A549 (cell line): ENCODE data around the gene POLR3H. TPM values are rescaled to one million over a fixed set of nuclear protein-coding genes. Genes with fewer than 3 reads are reported as not detected.
"Not testable (repeated sequence)": the region's sequence is repeated elsewhere in the genome, so short reads cannot be mapped to it uniquely, and the experiment has no call there.

Source experiments
- ATAC-seq, 2 experiments: fragments of 200-7000 bp in 1 of 2; fragments of >200 bp in 1 of 2; cut with Nextera tagmentation in 1 of 2; cut with Tn5 transposase in 1 of 2; 3 replicates each; pipeline versions ENCODE4 v1.8.0 to v1.9.1; 2018 to 2020; ENCODE audit warnings: mild to moderate bottlenecking in 1 of 2, moderate library complexity in 1 of 2
- CTCF ChIA-PET: fragments of 300-600 bp; sonication (Branson Sonifier 250); formaldehyde crosslinking; extraction: SDS; loops from one replicate; lab custom pipeline; 2021; ENCODE audit warnings: antibody characterized with exemption, inconsistent platforms; lab: Yijun Ruan, JAX
- POLR2A ChIA-PET: fragments of 350-600 bp; formaldehyde crosslinking; extraction: SDS; loops from one replicate; lab custom pipeline; 2021; ENCODE audit warnings: antibody characterized with exemption, inconsistent platforms; lab: Yijun Ruan, JAX
- DNase-seq, 2 experiments: peaks; one replicate each; pipeline versions ENCODE4 v3.0.0 to v3.0.0-alpha.2; 2011 to 2016; ENCODE audit warnings: low read depth in 1 of 2, low spot score in 1 of 2
- FAIRE-seq: peaks from 2 replicates; lab custom pipeline; 2011; peaks lifted over from hg19 to GRCh38; lab: Jason Lieb, UNC
- H3K27ac ChIP-seq, 2 experiments: fragments of >200 bp; sonication (Bioruptor Twin); formaldehyde crosslinking; 3 replicates each; pipeline ENCODE4 v1.5.1; 2016 to 2017
- H3K4me1 ChIP-seq: fragments of >200 bp; sonication (Bioruptor Twin); formaldehyde crosslinking; 3 replicates; pipeline ENCODE4 v1.6.1; 2016
- H3K4me2 ChIP-seq: fragments of >200 bp; sonication (Bioruptor Twin); formaldehyde crosslinking; 3 replicates; pipeline ENCODE4 v1.6.1; 2016
- H3K4me3 ChIP-seq: fragments of >200 bp; sonication (Bioruptor Twin); formaldehyde crosslinking; 3 replicates; pipeline ENCODE4 v1.5.1; 2016
- H3K9me3 ChIP-seq: fragments of >200 bp; sonication (Bioruptor Twin); formaldehyde crosslinking; 3 replicates; pipeline ENCODE4 v1.6.1; 2016
- BHLHE40 ChIP-seq: IDR thresholded peaks from 2 replicates; pipeline ENCODE4 v1.6.1; 2012; ENCODE audit warnings: low read depth, low read length, inconsistent platforms
- CBX8 ChIP-seq: fragments of 200-600 bp; sonication (generic); IDR thresholded peaks from 2 replicates; pipeline ENCODE4 v1.6.1; 2016
- CHD2 ChIP-seq: fragments of 150-350 bp; IDR thresholded peaks from 2 replicates; pipeline ENCODE4 v1.6.1; 2014; ENCODE audit warnings: low read length; ENCODE audit not compliant: partially characterized antibody
- CHD4 ChIP-seq: fragments of 200-600 bp; sonication (generic); IDR thresholded peaks from 2 replicates; pipeline ENCODE4 v1.6.1; 2016; ENCODE audit warnings: antibody characterized with exemption, mild to moderate bottlenecking, borderline replicate concordance
- EHF ChIP-seq: fragments of 250-450 bp; sonication (Bioruptor Pico); IDR thresholded peaks from 2 replicates; pipeline ENCODE4 v1.5.0; 2020; ENCODE audit warnings: mild to moderate bottlenecking
- EP300 ChIP-seq, 2 experiments: fragments of >200 bp; sonication (Bioruptor Twin); formaldehyde crosslinking; IDR thresholded peaks; 2 replicates in 1 of 2; 3 replicates in 1 of 2; pipeline ENCODE4 v1.6.1; 2016 to 2017
- FOSB ChIP-seq: fragments of 250-450 bp; sonication (Bioruptor Pico); IDR thresholded peaks from 2 replicates; pipeline ENCODE4 v1.5.0; 2020; ENCODE audit warnings: mild to moderate bottlenecking, moderate library complexity
- FOSL2 ChIP-seq, 2 experiments: fragments of 450-650 bp in 1 of 2; fragments of >200 bp in 1 of 2; sonication (Bioruptor Twin) in 1 of 2; formaldehyde crosslinking; IDR thresholded peaks; 2 replicates each; pipeline versions ENCODE4 v1.5.0 to v1.6.1; 2016 to 2020; ENCODE audit warnings: mild to moderate bottlenecking in 1 of 2, moderate library complexity in 1 of 2
- GATA3 ChIP-seq: IDR thresholded peaks from 2 replicates; pipeline ENCODE4 v1.6.1; 2012; ENCODE audit warnings: borderline replicate concordance
- HDAC2 ChIP-seq: fragments of 200-600 bp; sonication (generic); IDR thresholded peaks from 2 replicates; pipeline ENCODE4 v1.6.1; 2016
- HEYL ChIP-seq: fragments of 250-450 bp; sonication (Bioruptor Pico); IDR thresholded peaks from 2 replicates; pipeline ENCODE4 v1.8.0; 2021; ENCODE audit warnings: mild to moderate bottlenecking, moderate library complexity
- HOXA7 ChIP-seq: fragments of 250-450 bp; sonication (Bioruptor Pico); IDR thresholded peaks from 2 replicates; pipeline ENCODE4 v1.5.0; 2020; ENCODE audit warnings: mild to moderate bottlenecking, moderate library complexity
- HOXB13 ChIP-seq: fragments of 250-450 bp; sonication (Bioruptor Pico); IDR thresholded peaks from 2 replicates; pipeline ENCODE4 v1.5.0; 2020; ENCODE audit warnings: low read depth, mild to moderate bottlenecking, moderate library complexity
- JUNB ChIP-seq: fragments of >200 bp; sonication (Bioruptor Twin); formaldehyde crosslinking; IDR thresholded peaks from 2 replicates; pipeline ENCODE4 v1.6.1; 2016
- MAFK ChIP-seq: fragments of 450-650 bp; IDR thresholded peaks from 2 replicates; pipeline ENCODE4 v1.6.1; 2014; ENCODE audit not compliant: partially characterized antibody
- MYC ChIP-seq: IDR thresholded peaks from 2 replicates; pipeline ENCODE4 v1.6.1; 2012; ENCODE audit warnings: mild to moderate bottlenecking, inconsistent platforms, low read length, improper control_type of control experiment, borderline replicate concordance
- NFE2L2 ChIP-seq: fragments of 150-350 bp; conservative IDR thresholded peaks from 2 replicates; pipeline ENCODE4 v1.6.1; 2014; ENCODE audit warnings: low read length
- NR3C1 ChIP-seq: fragments of >200 bp; sonication (Bioruptor Twin); formaldehyde crosslinking; IDR thresholded peaks from 3 replicates; pipeline ENCODE4 v1.6.1; 2017
- PHF8 ChIP-seq: fragments of 200-600 bp; sonication (generic); IDR thresholded peaks from 2 replicates; pipeline ENCODE4 v1.6.1; 2016; ENCODE audit warnings: low read depth, mild to moderate bottlenecking, antibody characterized with exemption, moderate library complexity, borderline replicate concordance
- POLR2A ChIP-seq: IDR thresholded peaks from 2 replicates; pipeline ENCODE4 v1.6.1; 2012; ENCODE audit warnings: mild to moderate bottlenecking, low read length
- RARB ChIP-seq: fragments of 250-450 bp; sonication (Bioruptor Pico); IDR thresholded peaks from 2 replicates; pipeline ENCODE4 v1.8.0; 2021; ENCODE audit warnings: mild to moderate bottlenecking, moderate library complexity
- RNF2 ChIP-seq: fragments of 200-600 bp; sonication (generic); IDR thresholded peaks from 2 replicates; pipeline ENCODE4 v1.6.1; 2016; ENCODE audit warnings: low read depth, mild to moderate bottlenecking, antibody characterized with exemption, moderate library complexity, borderline replicate concordance
- TFCP2L1 ChIP-seq: fragments of 250-450 bp; sonication (Bioruptor Pico); IDR thresholded peaks from 2 replicates; pipeline ENCODE4 v1.5.0; 2021; ENCODE audit warnings: mild to moderate bottlenecking
- TP53 ChIP-seq: fragments of 250-450 bp; sonication (Bioruptor Pico); IDR thresholded peaks from 2 replicates; pipeline ENCODE4 v1.5.0; 2021; ENCODE audit warnings: mild to moderate bottlenecking, moderate library complexity
- ZC3H11A ChIP-seq: fragments of 450-650 bp; IDR thresholded peaks from 2 replicates; pipeline ENCODE4 v1.6.1; 2014; ENCODE audit warnings: antibody characterized with exemption, mild to moderate bottlenecking
- ZSCAN20 ChIP-seq: fragments of 250-450 bp; sonication (Bioruptor Pico); IDR thresholded peaks from 2 replicates; pipeline ENCODE4 v1.8.0; 2022; ENCODE audit warnings: mild to moderate bottlenecking, moderate library complexity
- WGBS: methylation state at CpG from one replicate; pipeline ENCODE4 v1.1.6; 2017; ENCODE audit errors: missing lambda C conversion rate; 5-methylcytosine and 5-hydroxymethylcytosine counted together
- polyA plus RNA-seq, 4 experiments: library from polyadenylated mRNA; depleted of rRNA in 3 of 4; stranded (reverse); fragments of >200 nt; fragmentation: RNase III in 1 of 4; extraction: RNeasy Plus Mini Kit Qiagen cat#74134 plus additional on column Dnase treatment in 1 of 4; gene quantifications; 2 replicates in 3 of 4; 3 replicates in 1 of 4; pipeline ENCODE4 v1.2.3, GENCODE V29; 2011 to 2017
- TF ChIP-seq, protein P1 (sequence below): fragments of 150-350 bp; IDR thresholded peaks from 2 replicates; pipeline ENCODE4 v1.6.1; 2014; ENCODE audit warnings: low read depth, mild to moderate bottlenecking, low read length

Gene POLR3H
- polyA plus RNA-seq, 2 of the 4 experiments (the other 2 are of a cell fraction): 24.5 to 27.7 TPM

DNA sequence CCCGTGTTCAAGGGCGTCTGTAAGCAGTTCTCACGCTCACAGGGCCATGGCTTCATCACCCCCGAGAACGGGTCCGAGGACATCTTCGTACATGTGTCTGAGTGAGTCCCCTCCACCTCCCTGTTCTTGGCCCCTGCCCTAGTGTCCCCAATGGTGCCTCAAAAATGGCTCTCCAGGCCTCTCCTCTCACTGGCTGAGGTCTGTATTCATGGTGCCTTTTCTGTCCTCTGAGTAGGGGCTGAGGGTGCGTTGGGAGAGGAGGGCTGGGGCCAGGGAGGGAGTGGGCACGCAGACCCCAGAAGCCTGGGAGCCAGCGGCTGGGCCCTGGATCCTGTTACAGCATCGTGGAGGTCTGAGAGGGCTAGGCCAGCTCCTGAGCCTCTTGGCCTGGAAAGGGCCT is 29.4 kb upstream of the POLR3H start:
- Histone ChIP-seq H3K4me3 (no peak overlapping the region), H3K4me1 (no peaks in the 10 kb centered on the region), H3K27ac (no peak overlapping the region)
- DNase-seq: no peak
- ChIA-PET CTCF (interaction anchor here (0.5 to 2.7 kb wide), 2 partner anchors 23 to 381 kb away, joined by 4 to 12 read pairs; no protein-coding TSS in a partner anchor), POLR2A (no interaction called here)
- ATAC-seq: no peak
- no peak for TF ChIP-seq HOXB13 (CRISPR knock-in tag)
- no peak for TF ChIP-seq EP300 (IDR thresholded peaks at IDR 0.05)
- TF ChIP-seq CHD4: no peak
- TF ChIP-seq BHLHE40: no peak
- TF ChIP-seq TP53: no peak
- TF ChIP-seq, all 56 proteins: peak for 0
- FAIRE-seq: no peak
- WGBS: 97% methylated on average over 11 of the region's 11 CpGs
- Histone ChIP-seq H3K9me3 (no peaks in the 10 kb centered on the region), H3K4me2 (no peak overlapping the region)

DNA sequence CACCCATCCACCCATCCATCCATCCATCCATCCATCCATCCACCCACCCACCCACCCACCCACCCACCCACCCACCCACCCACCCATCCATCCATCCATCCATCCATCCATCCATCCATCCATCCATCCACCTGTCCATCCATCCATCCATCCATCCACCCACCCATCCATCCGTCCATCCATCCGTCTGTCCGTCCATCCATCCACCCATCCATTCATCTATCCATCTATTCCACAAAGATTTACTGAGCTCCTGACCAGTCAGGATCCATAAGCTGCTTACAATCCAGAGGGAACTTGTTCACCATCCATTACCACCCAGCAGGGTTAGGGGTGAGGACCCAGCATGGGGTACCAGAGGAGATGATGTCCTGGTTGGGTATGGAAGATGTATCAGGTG is 28.0 kb upstream of the POLR3H start:
- not testable (repeated sequence) for H3K4me1 ChIP-seq, H3K9me3 ChIP-seq, H3K4me3 ChIP-seq, DNase-seq, ATAC-seq, FAIRE-seq, H3K27ac ChIP-seq, H3K4me2 ChIP-seq
- whole genome bisulfite sequencing: 94% methylated on average over 3 of the region's 3 CpGs
- ChIA-PET CTCF (interaction anchor here (1.0 kb wide), 1 partner anchor 25 kb away, joined by 6 read pairs; no protein-coding TSS in a partner anchor), POLR2A (interaction anchor here (0.6 kb wide), 1 partner anchor 49 kb away, joined by 3 read pairs; the partner anchor contains the start of genes DESI1 and XRCC6)

DNA sequence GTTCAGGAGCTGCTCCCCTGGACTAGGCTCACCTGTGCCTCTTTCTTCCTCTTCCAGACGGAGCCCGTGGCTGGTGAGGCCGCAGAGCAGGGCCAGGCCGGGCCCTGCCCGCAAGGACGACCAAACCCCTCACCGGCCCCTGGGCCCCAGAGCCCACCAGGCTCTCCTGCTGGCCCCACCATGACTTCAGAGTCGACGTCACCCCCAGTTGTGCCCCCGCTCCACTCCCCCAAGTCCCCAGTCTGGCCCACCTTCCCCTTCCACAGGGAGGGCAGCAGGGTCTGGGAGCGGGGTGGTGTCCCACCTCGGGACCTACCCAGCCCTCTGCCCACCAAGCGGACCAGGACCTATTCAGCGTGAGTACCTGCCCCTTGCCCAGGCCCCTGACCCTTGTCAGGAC is 27.5 kb upstream of the POLR3H start:
- POLR2A ChIA-PET: no interaction called here
- 87% methylated on average over 3 of the region's 14 CpGs for WGBS
- CTCF ChIA-PET: interaction anchor here (0.5 to 1.0 kb wide), 2 partner anchors 26 to 35 kb away, joined by 3 to 6 read pairs; no protein-coding TSS in a partner anchor
- Histone ChIP-seq H3K27ac (no peak overlapping the region), H3K4me2 (no peak overlapping the region), H3K4me3 (no peak overlapping the region), H3K9me3 (no peaks in the 10 kb centered on the region), H3K4me1 (no peaks in the 10 kb centered on the region)
- DNase-seq (no peak), FAIRE-seq (no peak), ATAC-seq (no peak)
- TF ChIP-seq NFE2L2: no peak
- no peak for TF ChIP-seq MAFK
- TF ChIP-seq POLR2A: no peak
- no peak for TF ChIP-seq ZC3H11A
- TF ChIP-seq GATA3: no peak
- no peak for TF ChIP-seq NR3C1
- no peak for TF ChIP-seq RARB (CRISPR knock-in tag)

DNA sequence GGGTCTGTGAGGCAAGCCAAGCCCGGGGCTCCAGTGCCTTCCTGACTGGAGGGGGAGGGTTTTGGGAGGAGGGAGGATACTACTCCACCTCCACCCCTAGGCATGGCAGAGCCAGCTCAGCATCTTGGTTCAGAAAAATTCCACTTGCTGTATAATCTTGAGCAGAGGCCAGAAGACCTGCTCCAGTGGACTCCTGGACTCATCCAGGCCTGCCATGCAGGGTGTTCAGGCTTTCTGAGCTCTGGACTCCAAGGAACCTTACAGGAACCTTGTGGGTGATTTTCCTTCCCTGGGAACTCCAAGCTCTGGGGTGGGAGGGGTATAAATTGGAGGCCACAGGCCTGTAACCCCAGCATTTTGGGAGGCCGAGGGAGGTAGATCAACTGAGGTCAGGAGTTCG is 26.0 kb upstream of the POLR3H start:
- WGBS: 86% methylated on average over 2 of the region's 3 CpGs
- H3K4me2 ChIP-seq: no peak overlapping the region
- FAIRE-seq: no peak
- H3K4me1 ChIP-seq: peaks cover 12% of the 10 kb centered on the region
- ChIA-PET CTCF (interaction anchor here (0.7 to 1.7 kb wide), 3 partner anchors 17 to 27 kb away, joined by 4 to 6 read pairs (median 5); partner anchors contain the start of gene POLR3H), POLR2A (no interaction called here)
- TF ChIP-seq FOSB (CRISPR knock-in tag): no peak
- no peak for TF ChIP-seq EHF (CRISPR knock-in tag)
- TF ChIP-seq HDAC2: no peak
- TF ChIP-seq, protein P1, sequence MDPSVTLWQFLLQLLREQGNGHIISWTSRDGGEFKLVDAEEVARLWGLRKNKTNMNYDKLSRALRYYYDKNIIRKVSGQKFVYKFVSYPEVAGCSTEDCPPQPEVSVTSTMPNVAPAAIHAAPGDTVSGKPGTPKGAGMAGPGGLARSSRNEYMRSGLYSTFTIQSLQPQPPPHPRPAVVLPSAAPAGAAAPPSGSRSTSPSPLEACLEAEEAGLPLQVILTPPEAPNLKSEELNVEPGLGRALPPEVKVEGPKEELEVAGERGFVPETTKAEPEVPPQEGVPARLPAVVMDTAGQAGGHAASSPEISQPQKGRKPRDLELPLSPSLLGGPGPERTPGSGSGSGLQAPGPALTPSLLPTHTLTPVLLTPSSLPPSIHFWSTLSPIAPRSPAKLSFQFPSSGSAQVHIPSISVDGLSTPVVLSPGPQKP: no peak
- no peak for TF ChIP-seq CBX8
- no peak for TF ChIP-seq TP53
- no peak for TF ChIP-seq HOXA7 (CRISPR knock-in tag)
- TF ChIP-seq NR3C1: no peak
- H3K27ac ChIP-seq: no peak overlapping the region
- H3K9me3 ChIP-seq: no peaks in the 10 kb centered on the region
- H3K4me3 ChIP-seq: no peak overlapping the region
- ATAC-seq: no peak
- DNase-seq: no peak

DNA sequence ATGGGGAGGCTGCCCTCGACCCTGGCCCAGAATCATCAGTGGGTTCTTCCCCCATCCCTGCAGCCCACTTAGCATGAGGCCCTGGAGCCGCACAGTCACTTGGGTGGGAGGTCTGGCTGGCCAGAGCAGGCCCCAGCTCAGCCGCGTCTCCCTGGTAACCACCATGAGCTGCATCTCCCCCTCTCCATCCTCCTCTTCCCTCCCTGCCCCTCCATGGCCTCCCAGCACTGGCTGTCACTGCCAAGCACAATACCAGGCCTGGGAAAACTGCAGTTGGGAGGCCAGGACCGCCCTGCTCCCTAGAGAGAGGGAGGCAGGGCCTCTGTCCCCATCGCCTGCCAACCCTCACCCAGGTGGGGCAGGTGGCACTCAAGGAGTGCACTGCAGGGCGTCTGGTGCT is 24.5 kb upstream of the POLR3H start:
- ATAC-seq (no peak), FAIRE-seq (no peak), DNase-seq (no peak)
- H3K4me3 ChIP-seq: no peak overlapping the region
- H3K27ac ChIP-seq: no peak overlapping the region
- no peak overlapping the region for H3K4me2 ChIP-seq
- POLR2A ChIA-PET: interaction anchor here (0.8 kb wide), 1 partner anchor 21 kb away, joined by 3 read pairs; the partner anchor contains the start of gene PMM1
- WGBS: 71% methylated on average over 7 of the region's 7 CpGs
- H3K9me3 ChIP-seq: no peaks in the 10 kb centered on the region
- CTCF ChIA-PET: interaction anchor here (1.1 to 2.3 kb wide), 4 partner anchors 8 to 28 kb away, joined by 3 to 7 read pairs (median 4); partner anchors contain the start of gene POLR3H
- peaks cover 22% of the 10 kb centered on the region for H3K4me1 ChIP-seq
- TF ChIP-seq EP300 (IDR thresholded peaks at IDR 0.05) (no peak), JUNB (no peak), HEYL (CRISPR knock-in tag) (no peak), TP53 (no peak), ZSCAN20 (no peak), MYC (no peak), FOSL2 (IDR thresholded peaks at IDR 0.05) (no peak), FOSL2 (CRISPR knock-in tag; IDR thresholded peaks at IDR 0.05) (no peak), PHF8 (no peak), CHD2 (no peak), TFCP2L1 (CRISPR knock-in tag) (no peak), HOXB13 (CRISPR knock-in tag) (no peak), RNF2 (no peak)
